K562 (cell line): Measurements from ENCODE around the gene EPHA1. TPM values are rescaled to one million over a fixed set of nuclear protein-coding genes. Genes with fewer than 3 reads are reported as not detected.

Experiments
- CXXC5 ChIP-seq: fragments of 250-450 bp; sonication (Bioruptor Pico); IDR thresholded peaks from 2 replicates; pipeline ENCODE4 v1.8.0; 2022; ENCODE audit warnings: inconsistent platforms, mild to moderate bottlenecking, moderate library complexity
- ERF ChIP-seq: fragments of 450-650 bp; formaldehyde crosslinking; IDR thresholded peaks from 2 replicates; pipeline ENCODE4 v1.4.0; 2020; ENCODE audit warnings: mild to moderate bottlenecking, mixed read lengths
- HINFP ChIP-seq: fragments of 450-650 bp; conservative IDR thresholded peaks from 2 replicates; pipeline ENCODE4 v1.6.1; 2016; ENCODE audit warnings: missing genetic modification characterization, low read depth, mild to moderate bottlenecking, control low read depth, missing compliant biosample characterization
- JUND ChIP-seq, 2 experiments: IDR thresholded peaks; 2 replicates in 1 of 2; 3 replicates in 1 of 2; pipeline ENCODE4 v1.6.1; 2011; ENCODE audit warnings: borderline replicate concordance in 2 of 2, low read depth in 2 of 2, low read length in 2 of 2, improper control_type of control experiment in 1 of 2, missing biosample characterization in 1 of 2, missing genetic modification characterization in 1 of 2, missing genetic modification reagents in 1 of 2
- MGA ChIP-seq: fragments of 450-650 bp; IDR thresholded peaks from 2 replicates; pipeline ENCODE4 v1.6.1; 2016; ENCODE audit warnings: mild to moderate bottlenecking, moderate library complexity
- ZNF282 ChIP-seq: sonication (generic); formaldehyde crosslinking; IDR thresholded peaks from 2 replicates; pipeline ENCODE4 v1.8.1; 2023; ENCODE audit warnings: missing genetic modification reagents
- ZNF449 ChIP-seq: fragments of 250-450 bp; sonication (Bioruptor Pico); IDR thresholded peaks from 2 replicates; pipeline ENCODE4 v1.8.0; 2022; ENCODE audit warnings: moderate library complexity, mild to moderate bottlenecking, inconsistent platforms
- ZNF586 ChIP-seq: fragments of 450-650 bp; formaldehyde crosslinking; conservative IDR thresholded peaks from 2 replicates; pipeline ENCODE4 v1.4.0; 2020; ENCODE audit warnings: mild to moderate bottlenecking, moderate library complexity
- ZNF655 ChIP-seq: fragments of 250-450 bp; sonication (Bioruptor Pico); IDR thresholded peaks from 2 replicates; pipeline ENCODE4 v1.5.0; 2021
- polyA plus RNA-seq, 8 experiments: library from polyadenylated mRNA; depleted of rRNA in 4 of 8; stranded (reverse) in 5 of 8; unstranded in 3 of 8; fragments of >200 nt; fragmentation: Nextera tagmentation in 2 of 8; fragmentation: Illumina TruSeq in 1 of 8; extraction: Ambion mirVana in 2 of 8; extraction: Trizol in 1 of 8; gene quantifications; 2 replicates each; pipeline versions ENCODE4 v1.2.1 to v1.2.3, GENCODE V29; 2011 to 2014; ENCODE audit warnings: inconsistent platforms in 1 of 8, missing spikeins in 1 of 8
- total RNA-seq, 7 experiments: library from RNA; depleted of rRNA in 6 of 7; stranded (reverse); fragments of >200 nt in 6 of 7; fragmentation: Illumina TruSeq in 2 of 7; extraction: Trizol in 2 of 7; gene quantifications; 2 replicates each; pipeline versions ENCODE4 v1.2.1 to v1.2.3, GENCODE V29; 2011 to 2021; ENCODE audit warnings: low replicate concordance in 1 of 7

EPHA1 gene
- total and polyA plus RNA-seq, 9 of the 15 experiments (the other 6 are each of a cell fraction or from before 2014, with no cell fraction given), result 0.22 to 0.57 (median 0.32) TPM; not detected in 6

- TF ChIP-seq HINFP, result peak; percentile 99
- TF ChIP-seq ZNF449 (CRISPR knock-in tag), result no peak
- peak; percentile 86 for TF ChIP-seq ERF
- no peak for TF ChIP-seq ZNF655
- peak; percentile 21; the same call in 1 of the 2 replicates for TF ChIP-seq CXXC5 (CRISPR knock-in tag)
- no peak for TF ChIP-seq ZNF282 (CRISPR knock-in tag)
- TF ChIP-seq JUND (IDR thresholded peaks at IDR 0.05; ENCODE audit: borderline replicate concordance, low read depth, low read length), result peak; percentile 93
- TF ChIP-seq JUND (tag; IDR thresholded peaks at IDR 0.05; ENCODE audit: borderline replicate concordance, low read depth, low read length), result peak; percentile 76; the same call in 1 of the 3 replicates
- TF ChIP-seq MGA, result no peak
- no peak for TF ChIP-seq ZNF586 (CRISPR knock-in tag)
These were observed 27.8 kb downstream of the EPHA1 start, which contains the start of gene ZYX (continued) for GRCh38 chr7:143380646-143381426.
